HepG2 (cell line): ENCODE results near the gene CMIP.

ENCODE experiments used
- CBFB ChIP-seq: sonication (generic); formaldehyde crosslinking; IDR thresholded peaks from 2 replicates; pipeline ENCODE4 v1.4.0; 2020; ENCODE audit warnings: missing genetic modification reagents
- EZH2 ChIP-seq: conservative IDR thresholded peaks from 2 replicates; pipeline ENCODE4 v1.6.1; 2012; ENCODE audit warnings: mild to moderate bottlenecking, low read depth, low read length, moderate library complexity
- JUND ChIP-seq: sonication (generic); formaldehyde crosslinking; IDR thresholded peaks from 2 replicates; pipeline ENCODE4 v1.8.0; 2022; ENCODE audit warnings: mild to moderate bottlenecking, missing genetic modification reagents
- KDM4B ChIP-seq: sonication (generic); formaldehyde crosslinking; IDR thresholded peaks from 2 replicates; pipeline ENCODE4 v1.4.0; 2020; ENCODE audit warnings: missing genetic modification reagents
- PBX3 ChIP-seq: sonication (generic); formaldehyde crosslinking; IDR thresholded peaks from 2 replicates; pipeline ENCODE4 v1.8.1; 2023; ENCODE audit warnings: missing genetic modification reagents, inconsistent platforms, borderline replicate concordance
- ZNF331 ChIP-seq: sonication (generic); formaldehyde crosslinking; IDR thresholded peaks from 2 replicates; pipeline ENCODE4 v1.4.0; 2020; ENCODE audit warnings: missing genetic modification reagents
- ZNF512 ChIP-seq: sonication (generic); formaldehyde crosslinking; IDR thresholded peaks from 2 replicates; pipeline ENCODE4 v1.4.0; 2020; ENCODE audit warnings: mild to moderate bottlenecking, missing genetic modification reagents
- ZNF747 ChIP-seq: sonication (generic); formaldehyde crosslinking; IDR thresholded peaks from 2 replicates; pipeline ENCODE4 v1.8.1; 2023; ENCODE audit warnings: missing genetic modification reagents, mild to moderate bottlenecking, borderline replicate concordance
- ZSCAN21 ChIP-seq: sonication (generic); formaldehyde crosslinking; IDR thresholded peaks from 2 replicates; pipeline ENCODE4 v1.8.0; 2022; ENCODE audit warnings: mild to moderate bottlenecking, missing genetic modification reagents, moderate library complexity, borderline replicate concordance

- TF ChIP-seq JUND (CRISPR knock-in tag), result no peak
- TF ChIP-seq CBFB (CRISPR knock-in tag), result no peak
- no peak for TF ChIP-seq EZH2
- TF ChIP-seq KDM4B (CRISPR knock-in tag), result no peak
- no peak for TF ChIP-seq ZNF331 (CRISPR knock-in tag)
- no peak for TF ChIP-seq ZNF512 (CRISPR knock-in tag)
- no peak for TF ChIP-seq PBX3 (CRISPR knock-in tag)
- TF ChIP-seq ZSCAN21 (CRISPR knock-in tag), result no peak
- no peak for TF ChIP-seq ZNF747 (CRISPR knock-in tag)
Measured at GRCh38 chr16:81516478-81517149, 72.0 kb downstream of the CMIP start.
